K562 treated with DMSO at 1 percent for 12 hours (cell line): ENCODE measurements around the gene CITED2. TPM values are rescaled to one million over a fixed set of nuclear protein-coding genes. Genes with fewer than 3 reads are reported as not detected.

Experiments
- total RNA-seq: library from RNA; unstranded; fragments of 300-600 nt; gene quantifications from 2 replicates; pipeline ENCODE4 v1.2.3, GENCODE V29; 2022; ENCODE audit not compliant: insufficient read depth

The CITED2 gene, protein sequence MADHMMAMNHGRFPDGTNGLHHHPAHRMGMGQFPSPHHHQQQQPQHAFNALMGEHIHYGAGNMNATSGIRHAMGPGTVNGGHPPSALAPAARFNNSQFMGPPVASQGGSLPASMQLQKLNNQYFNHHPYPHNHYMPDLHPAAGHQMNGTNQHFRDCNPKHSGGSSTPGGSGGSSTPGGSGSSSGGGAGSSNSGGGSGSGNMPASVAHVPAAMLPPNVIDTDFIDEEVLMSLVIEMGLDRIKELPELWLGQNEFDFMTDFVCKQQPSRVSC
- total RNA-seq = 21.7 and 27.8 TPM in 2 replicates

GRCh38 chr6:139374357-139375225 is at the start of gene CITED2:
CITED2 (minus strand) TSS chr6:139374648; CDS start chr6:139373944, 704 bp downstream.

Other genes starting within 250 kb of the CITED2 start
- 1.2 and 6.0 TPM in 2 replicates for gene HECA, start 239.6 kb downstream of the CITED2 start, total RNA-seq
- not detected in 2 replicates for gene TXLNB, start 82.7 kb downstream of the CITED2 start, total RNA-seq